Glutamatergic neuron (in vitro differentiated cells): ENCODE results near the gene GDPGP1. TPM values are rescaled to one million over a fixed set of nuclear protein-coding genes. Genes with fewer than 3 reads are reported as not detected.

Experiments used
- DNase-seq: peaks from one replicate; pipeline ENCODE4 v3.0.0; 2022
- H3K27ac Mint-ChIP-seq: one replicate; pipeline ENCODE4 v1.8.0; 2020; ENCODE audit warnings: mild to moderate bottlenecking, mixed read lengths, inconsistent platforms; ENCODE audit not compliant: unreplicated experiment
- H3K27me3 Mint-ChIP-seq: one replicate; pipeline ENCODE4 v1.8.0; 2020; ENCODE audit warnings: mild to moderate bottlenecking, moderate library complexity, mixed read lengths, inconsistent platforms; ENCODE audit not compliant: unreplicated experiment
- H3K36me3 Mint-ChIP-seq: one replicate; pipeline ENCODE4 v1.8.0; 2020; ENCODE audit warnings: mild to moderate bottlenecking, mixed read lengths, inconsistent platforms; ENCODE audit not compliant: unreplicated experiment
- H3K4me1 Mint-ChIP-seq: one replicate; pipeline ENCODE4 v1.8.0; 2020; ENCODE audit warnings: mild to moderate bottlenecking, low read depth, mixed read lengths, inconsistent platforms; ENCODE audit not compliant: unreplicated experiment
- H3K4me3 Mint-ChIP-seq: one replicate; pipeline ENCODE4 v1.8.0; 2020; ENCODE audit warnings: mild to moderate bottlenecking, mixed read lengths, inconsistent platforms; ENCODE audit not compliant: unreplicated experiment
- H3K9me3 Mint-ChIP-seq: one replicate; pipeline ENCODE4 v1.8.0; 2020; ENCODE audit warnings: mild to moderate bottlenecking, moderate library complexity, mixed read lengths, inconsistent platforms; ENCODE audit not compliant: unreplicated experiment
- total RNA-seq: library from RNA; stranded (reverse); fragmentation: NEBNext Ultra II Directional; extraction: Animal tissue kit (Norgen Biotek cat#: 25700); gene quantifications from one replicate; pipeline ENCODE4 v1.2.1, GENCODE V29; 2021; ENCODE audit not compliant: unreplicated experiment
- TF ChIP-seq, protein P1 (sequence below): fragments of 200-600 bp; sonication (generic); IDR thresholded peaks from one replicate; pipeline ENCODE4 v1.5.0; 2021; ENCODE audit not compliant: partially characterized antibody, unreplicated experiment

The GDPGP1 gene
- total RNA-seq, 1 donor from 2014 or later, result 7.4 TPM

DNA sequence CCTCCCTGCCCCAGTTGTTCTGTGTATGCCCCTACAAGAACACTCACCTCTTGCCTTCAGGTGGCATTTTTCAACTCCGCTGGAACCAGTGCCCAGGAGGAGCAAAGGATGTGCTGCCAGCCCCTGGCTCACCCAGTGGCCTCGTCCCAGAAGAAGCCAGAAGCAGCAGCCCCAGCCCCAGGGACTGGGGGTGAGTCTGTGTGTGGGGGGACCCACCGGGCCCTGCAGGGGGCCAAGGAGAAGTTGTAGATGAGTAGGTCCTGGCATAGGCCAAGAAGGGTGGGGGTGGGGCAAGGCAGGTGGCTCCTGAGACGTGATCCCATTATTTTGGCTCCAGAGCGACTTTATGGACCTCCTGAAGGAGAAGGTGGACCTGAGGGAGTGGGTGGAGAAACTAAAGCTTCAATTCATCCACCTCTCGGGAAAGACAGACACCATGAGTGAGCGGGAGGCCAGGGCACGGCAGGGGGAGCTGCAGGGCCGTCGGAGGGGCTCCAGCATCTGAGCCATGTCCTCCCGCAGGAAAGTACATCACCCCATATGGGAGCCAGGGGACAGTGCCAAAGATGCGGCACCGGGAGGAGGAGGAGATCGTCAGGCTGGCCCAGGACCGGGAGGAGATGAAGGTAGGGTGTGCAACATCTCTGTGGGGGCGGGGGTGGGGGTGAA is 60.7 kb downstream of the GDPGP1 start:
- peaks cover 2% of the 10 kb centered on the region for H3K4me1 Mint-ChIP-seq
- H3K4me3 Mint-ChIP-seq, result no peak overlapping the region
- peaks cover 4% of the 10 kb centered on the region for H3K9me3 Mint-ChIP-seq
- H3K36me3 Mint-ChIP-seq, result no peaks in the 10 kb centered on the region
- no peak overlapping the region for H3K27ac Mint-ChIP-seq
- TF ChIP-seq, protein P1, sequence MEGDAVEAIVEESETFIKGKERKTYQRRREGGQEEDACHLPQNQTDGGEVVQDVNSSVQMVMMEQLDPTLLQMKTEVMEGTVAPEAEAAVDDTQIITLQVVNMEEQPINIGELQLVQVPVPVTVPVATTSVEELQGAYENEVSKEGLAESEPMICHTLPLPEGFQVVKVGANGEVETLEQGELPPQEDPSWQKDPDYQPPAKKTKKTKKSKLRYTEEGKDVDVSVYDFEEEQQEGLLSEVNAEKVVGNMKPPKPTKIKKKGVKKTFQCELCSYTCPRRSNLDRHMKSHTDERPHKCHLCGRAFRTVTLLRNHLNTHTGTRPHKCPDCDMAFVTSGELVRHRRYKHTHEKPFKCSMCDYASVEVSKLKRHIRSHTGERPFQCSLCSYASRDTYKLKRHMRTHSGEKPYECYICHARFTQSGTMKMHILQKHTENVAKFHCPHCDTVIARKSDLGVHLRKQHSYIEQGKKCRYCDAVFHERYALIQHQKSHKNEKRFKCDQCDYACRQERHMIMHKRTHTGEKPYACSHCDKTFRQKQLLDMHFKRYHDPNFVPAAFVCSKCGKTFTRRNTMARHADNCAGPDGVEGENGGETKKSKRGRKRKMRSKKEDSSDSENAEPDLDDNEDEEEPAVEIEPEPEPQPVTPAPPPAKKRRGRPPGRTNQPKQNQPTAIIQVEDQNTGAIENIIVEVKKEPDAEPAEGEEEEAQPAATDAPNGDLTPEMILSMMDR, result no peak
- peaks cover 7% of the 10 kb centered on the region for H3K27me3 Mint-ChIP-seq
- DNase-seq, result no peak

DNA sequence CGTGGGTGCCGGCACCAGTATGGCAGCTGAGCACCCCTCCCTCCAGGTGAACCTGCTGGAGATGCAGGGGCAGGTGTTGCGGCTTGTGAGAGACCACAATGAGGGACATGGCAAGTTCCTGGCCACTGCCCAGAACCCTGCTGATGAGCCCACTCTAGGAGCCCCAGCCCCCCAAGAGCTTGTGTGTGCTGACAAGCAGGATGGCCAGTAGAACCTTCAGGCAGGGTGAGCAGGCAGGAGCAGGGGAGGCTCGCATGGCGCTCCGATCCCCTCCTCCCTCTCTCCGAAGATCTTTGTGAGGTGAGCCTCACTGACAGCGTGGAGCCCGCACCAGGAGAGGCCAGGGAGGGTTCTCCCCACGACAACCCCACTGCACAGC is 61.2 kb downstream of the GDPGP1 start:
- Mint-ChIP-seq H3K9me3 (peaks cover 4% of the 10 kb centered on the region), H3K4me1 (peaks cover 2% of the 10 kb centered on the region), H3K27ac (no peak overlapping the region), H3K36me3 (no peaks in the 10 kb centered on the region), H3K4me3 (no peak overlapping the region), H3K27me3 (peaks cover 7% of the 10 kb centered on the region)
- no peak for DNase-seq
- TF ChIP-seq, protein P1, result no peak

Other genes with a start within 250 kb of the GDPGP1 start
- gene ZNF710, start 232.9 kb upstream of the GDPGP1 start, total RNA-seq, result 25.2 TPM
- 149 TPM for gene IDH2, start 131.7 kb upstream of the GDPGP1 start, total RNA-seq
- 31.8 TPM for gene SEMA4B, start 32.9 kb upstream of the GDPGP1 start, total RNA-seq
- 8.0 TPM for gene CIB1, start 268 bp upstream of the GDPGP1 start, total RNA-seq
- not detected for gene TTLL13, start 15.3 kb downstream of the GDPGP1 start, total RNA-seq
- gene NGRN, start 31.5 kb downstream of the GDPGP1 start, total RNA-seq, result 156 TPM
- 6.7 TPM for gene ZNF774, start 118.1 kb downstream of the GDPGP1 start, total RNA-seq
- 61.1 TPM for gene IQGAP1, start 154.0 kb downstream of the GDPGP1 start, total RNA-seq